Measurements from ENCODE around the gene PACRG. TPM values are rescaled to one million over a fixed set of nuclear protein-coding genes. Genes with fewer than 3 reads are reported as not detected.

PACRG gene
- total RNA-seq, 1 donor: 1.4 TPM

DNA sequence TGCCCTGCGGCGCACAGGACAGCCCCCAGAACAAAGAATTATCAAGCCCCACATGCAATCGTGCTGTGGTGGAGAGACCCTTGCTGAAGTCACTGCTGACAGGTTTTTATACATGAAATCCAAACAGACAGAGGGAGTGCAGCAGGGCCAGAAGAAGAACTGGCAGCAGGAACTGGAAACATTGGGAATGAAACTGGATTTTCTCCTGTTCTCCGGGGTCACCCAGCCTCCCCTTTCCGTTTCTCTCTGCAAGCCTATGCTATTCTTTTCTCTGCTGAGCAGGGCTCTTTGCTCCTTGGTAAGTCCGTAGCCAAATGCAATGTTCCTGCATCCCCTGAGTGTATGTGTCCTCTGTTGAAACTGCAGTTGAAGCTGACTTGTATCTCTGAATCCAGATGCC is 623.2 kb downstream of the PACRG start:
- Histone ChIP-seq H3K9me3 (ENCODE audit: low read depth, low read length) (no peaks in the 10 kb centered on the region), H3K36me3 (ENCODE audit: insufficient read depth, low read length) (no peaks in the 10 kb centered on the region), H4K20me1 (ENCODE audit: insufficient read depth, low read length) (no peaks in the 10 kb centered on the region), H3K27me3 (ENCODE audit: insufficient read depth, low read length) (no peaks in the 10 kb centered on the region), H3K27ac (ENCODE audit: low read depth, low read length) (no peak overlapping the region), H2AFZ (ENCODE audit: low read length) (no peak overlapping the region), H3K4me2 (ENCODE audit: insufficient read depth, low read length) (no peak overlapping the region), H3K79me2 (ENCODE audit: insufficient read depth, low read length) (no peaks in the 10 kb centered on the region), H3K4me1 (ENCODE audit: insufficient read depth, low read length) (peaks cover 17% of the 10 kb centered on the region), H3K4me3 (ENCODE audit: insufficient read depth, low read length) (no peak overlapping the region)
- DNase-seq (ENCODE audit: insufficient read length, low spot score, missing footprints): no peak
- TF ChIP-seq, protein P1, sequence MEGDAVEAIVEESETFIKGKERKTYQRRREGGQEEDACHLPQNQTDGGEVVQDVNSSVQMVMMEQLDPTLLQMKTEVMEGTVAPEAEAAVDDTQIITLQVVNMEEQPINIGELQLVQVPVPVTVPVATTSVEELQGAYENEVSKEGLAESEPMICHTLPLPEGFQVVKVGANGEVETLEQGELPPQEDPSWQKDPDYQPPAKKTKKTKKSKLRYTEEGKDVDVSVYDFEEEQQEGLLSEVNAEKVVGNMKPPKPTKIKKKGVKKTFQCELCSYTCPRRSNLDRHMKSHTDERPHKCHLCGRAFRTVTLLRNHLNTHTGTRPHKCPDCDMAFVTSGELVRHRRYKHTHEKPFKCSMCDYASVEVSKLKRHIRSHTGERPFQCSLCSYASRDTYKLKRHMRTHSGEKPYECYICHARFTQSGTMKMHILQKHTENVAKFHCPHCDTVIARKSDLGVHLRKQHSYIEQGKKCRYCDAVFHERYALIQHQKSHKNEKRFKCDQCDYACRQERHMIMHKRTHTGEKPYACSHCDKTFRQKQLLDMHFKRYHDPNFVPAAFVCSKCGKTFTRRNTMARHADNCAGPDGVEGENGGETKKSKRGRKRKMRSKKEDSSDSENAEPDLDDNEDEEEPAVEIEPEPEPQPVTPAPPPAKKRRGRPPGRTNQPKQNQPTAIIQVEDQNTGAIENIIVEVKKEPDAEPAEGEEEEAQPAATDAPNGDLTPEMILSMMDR (IDR thresholded peaks at IDR 0.05; ENCODE audit: extremely low read depth, low read depth, low read length): no peak

GRCh38 chr6:163352011-163352685 is 624.4 kb downstream of the PACRG start:
- Histone ChIP-seq H3K4me3 (ENCODE audit: insufficient read depth, low read length) (no peak overlapping the region), H2AFZ (ENCODE audit: low read length) (no peak overlapping the region), H3K4me1 (ENCODE audit: insufficient read depth, low read length) (peaks cover 20% of the 10 kb centered on the region)

DNA sequence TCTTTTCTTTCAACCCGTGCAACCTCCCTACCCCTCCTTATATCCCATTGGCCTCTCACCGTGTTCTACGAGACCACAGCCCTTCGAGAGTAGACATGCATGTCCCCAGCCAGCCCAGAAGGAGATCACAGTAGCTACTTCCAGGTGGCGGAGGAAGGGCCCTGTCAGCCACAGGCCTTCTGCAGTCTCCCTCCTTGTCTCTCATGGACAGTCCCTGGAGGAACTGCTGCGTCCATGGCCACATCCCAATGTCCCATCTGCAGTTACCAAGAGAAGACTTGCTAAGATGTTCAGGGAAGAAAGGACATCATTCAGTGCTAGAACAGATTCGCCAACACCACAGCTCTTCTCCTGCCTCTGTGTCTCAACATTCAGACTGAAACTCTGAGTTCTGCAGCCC is 625.2 kb downstream of the PACRG start:
- no peak for DNase-seq (ENCODE audit: insufficient read length, low spot score, missing footprints)
- Histone ChIP-seq H3K27me3 (ENCODE audit: insufficient read depth, low read length) (no peaks in the 10 kb centered on the region), H3K27ac (ENCODE audit: low read depth, low read length) (no peak overlapping the region), H3K4me1 (ENCODE audit: insufficient read depth, low read length) (peaks cover 20% of the 10 kb centered on the region), H4K20me1 (ENCODE audit: insufficient read depth, low read length) (no peaks in the 10 kb centered on the region), H3K4me2 (ENCODE audit: insufficient read depth, low read length) (no peak overlapping the region), H3K36me3 (ENCODE audit: insufficient read depth, low read length) (no peaks in the 10 kb centered on the region), H2AFZ (ENCODE audit: low read length) (no peak overlapping the region), H3K79me2 (ENCODE audit: insufficient read depth, low read length) (no peaks in the 10 kb centered on the region), H3K4me3 (ENCODE audit: insufficient read depth, low read length) (no peak overlapping the region), H3K9me3 (ENCODE audit: low read depth, low read length) (no peaks in the 10 kb centered on the region)
- TF ChIP-seq, protein P1 (IDR thresholded peaks at IDR 0.05; ENCODE audit: extremely low read depth, low read depth, low read length): no peak

More at GRCh38 chr6:163352011-163352685, 624.4 kb downstream of the PACRG start:
- H4K20me1 ChIP-seq (ENCODE audit: insufficient read depth, low read length): no peaks in the 10 kb centered on the region
- H3K27me3 ChIP-seq (ENCODE audit: insufficient read depth, low read length): no peaks in the 10 kb centered on the region
- no peaks in the 10 kb centered on the region for H3K36me3 ChIP-seq (ENCODE audit: insufficient read depth, low read length)
- TF ChIP-seq, protein P1 (IDR thresholded peaks at IDR 0.05; ENCODE audit: extremely low read depth, low read depth, low read length): no peak
- no peak overlapping the region for H3K4me2 ChIP-seq (ENCODE audit: insufficient read depth, low read length)
- no peak for DNase-seq (ENCODE audit: insufficient read length, low spot score, missing footprints)
- no peak overlapping the region for H3K27ac ChIP-seq (ENCODE audit: low read depth, low read length)
- no peaks in the 10 kb centered on the region for H3K9me3 ChIP-seq (ENCODE audit: low read depth, low read length)
- no peaks in the 10 kb centered on the region for H3K79me2 ChIP-seq (ENCODE audit: insufficient read depth, low read length)

- Histone ChIP-seq H3K36me3 (ENCODE audit: insufficient read depth, low read length) (no peaks in the 10 kb centered on the region), H3K79me2 (ENCODE audit: insufficient read depth, low read length) (no peaks in the 10 kb centered on the region), H3K27me3 (ENCODE audit: insufficient read depth, low read length) (no peaks in the 10 kb centered on the region), H3K27ac (ENCODE audit: low read depth, low read length) (no peak overlapping the region), H3K9me3 (ENCODE audit: low read depth, low read length) (no peaks in the 10 kb centered on the region), H3K4me2 (ENCODE audit: insufficient read depth, low read length) (no peak overlapping the region), H3K4me1 (ENCODE audit: insufficient read depth, low read length) (peaks cover 20% of the 10 kb centered on the region), H4K20me1 (ENCODE audit: insufficient read depth, low read length) (no peaks in the 10 kb centered on the region), H2AFZ (ENCODE audit: low read length) (no peak overlapping the region), H3K4me3 (ENCODE audit: insufficient read depth, low read length) (no peak overlapping the region)
- TF ChIP-seq, protein P1 (IDR thresholded peaks at IDR 0.05; ENCODE audit: extremely low read depth, low read depth, low read length): no peak
- no peak for DNase-seq (ENCODE audit: insufficient read length, low spot score, missing footprints)
Observed at GRCh38 chr6:163354085-163354484, 626.3 kb downstream of the PACRG start.
